GM18951 (cell line): ENCODE results near the gene C1QA.
"Not testable (repeated sequence)": the region's sequence is repeated elsewhere in the genome, so short reads cannot be mapped to it uniquely, and the experiment has no call there.

Experiments
- POLR2A ChIP-seq: IDR thresholded peaks from 4 replicates; pipeline ENCODE4 v1.6.1; 2011; ENCODE audit warnings: mild to moderate bottlenecking; ENCODE audit not compliant: insufficient read length, insufficient read depth; ENCODE audit errors: extremely low read depth
- in situ Hi-C: fragments of 300-500 bp; cut with MboI; formaldehyde crosslinking; loops from one replicate; pipeline ENCODE4 v1.12.0; 2022; ENCODE audit warnings: low sequenced_read_pairs, mixed read lengths, inconsistent platforms; ENCODE audit not compliant: unreplicated experiment

Gene C1QA

GRCh38 chr1:22660716-22661241 is 24.4 kb downstream of the C1QA start:
- no peak for TF ChIP-seq POLR2A
- in situ Hi-C loops, result no loop called here

DNA sequence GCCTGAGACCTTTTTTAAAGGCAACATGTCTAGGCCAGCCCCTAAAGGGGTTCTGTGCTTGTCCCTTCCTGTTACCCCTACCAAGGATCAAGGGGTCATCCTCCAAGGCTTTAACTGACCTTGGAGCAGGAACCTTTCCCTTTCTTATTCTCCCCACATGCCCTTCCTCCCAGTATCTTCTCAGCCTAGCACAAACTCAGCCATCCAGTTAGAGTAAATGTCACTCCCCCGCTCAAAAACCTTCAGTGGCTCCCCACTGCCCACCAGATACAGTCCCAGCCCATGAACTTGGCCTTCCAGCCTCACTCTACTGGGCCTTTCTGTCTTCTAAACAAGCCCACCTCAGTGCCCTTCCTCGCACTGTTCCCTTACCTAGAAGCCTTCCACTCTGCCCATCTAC is 25.5 kb downstream of the C1QA start:
- in situ Hi-C loops, result no loop called here
- TF ChIP-seq POLR2A, result no peak

DNA sequence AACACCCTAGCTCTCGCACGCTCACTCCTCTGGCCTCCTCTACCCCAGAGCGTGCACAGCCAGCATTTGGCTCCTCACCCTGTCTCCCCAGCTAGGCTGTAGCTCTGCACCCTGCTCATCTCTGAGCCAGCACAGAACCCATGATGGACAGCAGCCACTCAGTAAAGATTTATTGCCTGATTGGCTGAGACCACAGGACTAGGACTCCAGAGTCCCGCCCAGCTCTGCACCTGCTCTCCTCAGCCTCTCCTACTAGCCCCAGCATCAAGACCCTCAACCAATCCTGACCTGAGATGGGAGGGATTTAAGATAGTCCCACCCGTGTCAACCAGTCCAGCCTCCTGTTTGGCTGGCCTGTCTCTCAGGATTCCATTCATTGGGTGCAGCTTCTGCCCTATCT is 25.9 kb downstream of the C1QA start:
- TF ChIP-seq POLR2A, result no peak
- in situ Hi-C loops, result no loop called here

GRCh38 chr1:22662986-22663408 is 26.6 kb downstream of the C1QA start:
- TF ChIP-seq POLR2A, result no peak
- in situ Hi-C loops, result no loop called here

DNA sequence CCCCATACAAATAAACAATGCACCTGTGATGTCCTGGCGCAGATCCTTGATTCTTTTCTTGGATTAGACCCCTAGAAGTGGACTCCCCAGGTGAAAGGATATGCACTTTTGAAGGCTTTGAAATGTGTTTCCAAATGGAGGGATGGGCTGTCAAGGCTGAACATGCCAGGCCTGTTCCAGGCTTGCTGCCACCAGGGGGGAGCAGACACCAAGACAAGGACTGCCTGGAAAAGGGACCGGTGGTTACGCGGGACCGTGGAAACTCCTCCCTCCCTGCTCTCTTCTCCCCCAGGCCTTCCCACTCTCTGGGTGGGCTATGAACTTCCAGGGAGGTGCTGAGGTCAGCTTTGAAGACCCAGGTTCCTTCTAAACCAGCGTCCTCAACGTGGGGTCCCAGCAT is 29.3 kb downstream of the C1QA start:
- in situ Hi-C loops, result no loop called here
- TF ChIP-seq POLR2A, result no peak

DNA sequence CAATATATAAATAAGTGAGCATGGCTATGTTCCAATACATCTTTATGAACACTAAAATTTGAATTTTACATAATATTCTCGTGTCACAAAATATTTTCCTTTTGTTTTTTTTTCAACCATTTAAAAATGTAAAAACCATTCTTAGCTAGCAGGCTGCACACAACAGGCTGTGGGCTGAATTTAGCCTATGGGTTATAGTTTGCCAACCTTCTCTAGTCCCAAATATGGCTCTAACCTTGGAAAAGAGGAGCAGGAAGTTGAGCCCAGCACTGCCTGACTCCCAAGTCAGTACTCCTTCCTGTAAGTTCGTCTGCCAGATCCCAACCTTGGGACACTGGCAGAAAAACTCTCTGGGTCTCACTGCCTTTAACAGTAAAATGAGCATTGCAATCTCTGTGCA is 30.0 kb downstream of the C1QA start:
- in situ Hi-C loops, result no loop called here
- no peak for TF ChIP-seq POLR2A

- in situ Hi-C loops, result not testable (repeated sequence)
These were observed 32.4 kb downstream of the C1QA start for GRCh38 chr1:22668840-22669239.

- TF ChIP-seq POLR2A, result no peak
- in situ Hi-C loops, result no loop called here
These were observed 34.0 kb downstream of the C1QA start for GRCh38 chr1:22670352-22670975.

DNA sequence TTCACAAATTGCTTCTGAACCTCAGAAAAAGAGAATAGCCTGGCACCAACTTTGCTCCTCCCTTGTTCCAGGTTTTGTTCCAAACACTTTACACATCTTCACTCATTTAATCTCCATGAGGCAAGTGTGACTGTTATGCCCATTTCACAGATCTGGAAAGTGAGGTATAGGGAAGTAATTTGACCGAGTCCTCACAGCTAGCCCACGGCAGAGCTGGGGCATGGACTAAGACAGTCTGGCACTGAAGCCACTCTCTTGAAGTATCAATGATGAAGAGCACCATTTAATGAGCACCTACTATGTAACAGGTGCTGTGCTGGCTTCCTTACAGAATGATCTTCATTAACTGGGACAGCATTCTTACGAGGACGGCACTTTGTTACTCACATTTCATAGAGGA is 35.6 kb downstream of the C1QA start:
- in situ Hi-C loops, result no loop called here
- no peak for TF ChIP-seq POLR2A

- no peak for TF ChIP-seq POLR2A
- in situ Hi-C loops, result no loop called here
These were observed 37.3 kb downstream of the C1QA start for GRCh38 chr1:22673486-22674409.

DNA sequence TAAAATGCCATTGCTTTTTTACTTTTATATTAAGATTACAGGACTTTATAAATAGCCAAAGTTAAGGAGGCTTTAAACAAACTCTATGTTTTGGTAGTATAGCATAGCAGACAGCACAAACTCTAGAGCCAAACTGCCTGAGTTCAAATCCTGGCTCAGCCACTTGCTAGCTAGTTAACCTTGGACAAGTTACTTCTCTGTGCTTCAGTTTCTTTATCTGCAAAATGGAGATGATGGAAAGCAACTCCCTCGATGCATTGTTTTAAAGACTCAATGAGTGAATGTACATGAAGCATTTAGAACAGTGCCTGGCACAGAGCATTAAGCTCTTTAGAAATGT is 38.0 kb downstream of the C1QA start:
- TF ChIP-seq POLR2A, result no peak
- in situ Hi-C loops, result no loop called here

DNA sequence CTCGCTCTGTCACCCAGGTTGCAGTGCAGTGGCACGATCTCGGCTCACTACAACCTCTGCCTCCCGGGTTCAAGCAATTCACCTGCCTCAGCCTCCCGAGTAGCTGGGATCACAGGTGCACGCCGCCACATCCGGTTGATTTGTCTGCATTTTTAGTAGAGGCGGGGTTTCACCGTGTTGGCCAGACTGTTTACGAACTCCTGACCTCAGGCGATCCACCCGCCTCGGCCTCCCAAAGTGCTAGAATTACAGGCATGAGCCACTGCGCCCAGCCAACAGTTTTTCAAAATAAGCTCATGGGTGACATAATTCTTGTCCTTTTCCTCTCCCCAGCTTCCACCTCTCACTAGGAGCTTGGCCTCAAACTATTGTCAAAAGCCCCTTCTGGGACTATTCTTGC is 39.7 kb downstream of the C1QA start:
- in situ Hi-C loops, result not testable (repeated sequence)

DNA sequence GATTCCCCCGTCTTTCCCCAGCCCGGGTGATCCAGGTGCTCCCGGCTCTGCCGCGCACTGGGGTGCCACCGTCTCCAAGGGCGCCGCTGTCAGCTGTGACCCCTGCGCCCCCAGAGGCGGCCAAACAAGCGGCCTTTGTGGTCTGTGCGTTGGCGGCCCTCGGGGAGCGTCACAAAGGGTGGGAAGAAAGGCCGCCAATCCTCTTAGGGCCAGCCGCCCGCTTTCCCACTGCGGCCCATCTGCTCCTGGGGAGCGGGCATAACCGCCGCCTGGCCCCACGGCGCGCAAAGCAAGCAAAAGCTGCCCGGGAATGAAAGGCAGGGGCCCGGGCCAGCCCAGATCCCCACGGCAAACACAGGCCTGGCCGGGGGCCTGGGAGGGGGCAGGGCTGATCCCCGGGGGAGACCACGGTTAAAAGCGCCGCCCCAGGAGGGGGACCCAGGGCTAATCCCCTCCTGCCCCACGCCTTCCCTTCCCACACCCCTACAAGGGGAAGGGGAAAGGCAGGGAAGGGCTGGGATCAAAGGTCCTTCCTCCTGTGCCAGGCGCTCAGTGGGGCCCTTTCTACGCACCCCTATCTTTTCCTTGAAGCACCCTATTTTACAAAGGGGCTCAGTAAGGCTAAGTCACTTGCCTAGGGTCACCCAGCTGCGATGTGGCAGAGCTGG is 40.6 kb downstream of the C1QA start:
- in situ Hi-C loops, result no loop called here
- TF ChIP-seq POLR2A, result no peak
